HG02840 (cell line): ENCODE results near the gene RBM4B.
"Not testable (repeated sequence)": the region's sequence is repeated elsewhere in the genome, so short reads cannot be mapped to it uniquely, and the experiment has no call there.

Source experiments
- ATAC-seq: cut with Tn5 transposase; IDR thresholded peaks from one replicate; pipeline ENCODE4 v1.9.1; 2021; ENCODE audit warnings: mild to moderate bottlenecking, moderate library complexity, moderate number of reproducible peaks; ENCODE audit not compliant: unreplicated experiment, low FRiP score

RBM4B gene

GRCh38 chr11:66643745-66644437 is 33.8 kb downstream of the RBM4B start:
- no peak for ATAC-seq

GRCh38 chr11:66641834-66642233 is 35.9 kb downstream of the RBM4B start:
- no peak for ATAC-seq

GRCh38 chr11:66639814-66640340 is 37.8 kb downstream of the RBM4B start:
- not testable (repeated sequence) for ATAC-seq

GRCh38 chr11:66639066-66639813 is 38.4 kb downstream of the RBM4B start:
- no peak for ATAC-seq

GRCh38 chr11:66638177-66639065 is 39.3 kb downstream of the RBM4B start, which contains the start of gene RBM4:
Gene RBM4 (plus strand): TSS chr11:66638703. CDS start chr11:66639712, 1,009 bp downstream.
- peak; percentile 95 for ATAC-seq

GRCh38 chr11:66637557-66638176 is 40.0 kb downstream of the RBM4B start:
- no peak for ATAC-seq

GRCh38 chr11:66636411-66636810 is 41.3 kb downstream of the RBM4B start:
- ATAC-seq = no peak

- ATAC-seq = no peak
Observed at GRCh38 chr11:66632952-66633351, 44.7 kb downstream of the RBM4B start.

GRCh38 chr11:66631883-66632282 is 45.8 kb downstream of the RBM4B start:
- ATAC-seq = no peak

- no peak for ATAC-seq
Observed at GRCh38 chr11:66629356-66629755, 48.3 kb downstream of the RBM4B start.

GRCh38 chr11:66628061-66628603 is 49.6 kb downstream of the RBM4B start:
- no peak for ATAC-seq

GRCh38 chr11:66626926-66627325 is 50.8 kb downstream of the RBM4B start:
- ATAC-seq = no peak

- ATAC-seq = no peak
Observed at GRCh38 chr11:66626382-66626781, 51.3 kb downstream of the RBM4B start.

GRCh38 chr11:66625752-66626149 is 51.9 kb downstream of the RBM4B start:
- ATAC-seq = no peak

- ATAC-seq = no peak
Observed at GRCh38 chr11:66625041-66625751, 52.5 kb downstream of the RBM4B start.

- no peak for ATAC-seq
Observed at GRCh38 chr11:66624450-66624849, 53.2 kb downstream of the RBM4B start.

GRCh38 chr11:66619080-66619554 is 58.6 kb downstream of the RBM4B start:
- ATAC-seq = no peak

GRCh38 chr11:66617155-66617834 is 60.4 kb downstream of the RBM4B start:
- ATAC-seq = no peak
